GM18502 (cell line): Measurements from ENCODE around the gene RHBDL1.

Experiments
- ATAC-seq: cut with Tn5 transposase; IDR thresholded peaks from one replicate; pipeline ENCODE4 v1.9.1; 2021; ENCODE audit warnings: mild to moderate bottlenecking; ENCODE audit not compliant: unreplicated experiment, poor library complexity

Gene RHBDL1

DNA sequence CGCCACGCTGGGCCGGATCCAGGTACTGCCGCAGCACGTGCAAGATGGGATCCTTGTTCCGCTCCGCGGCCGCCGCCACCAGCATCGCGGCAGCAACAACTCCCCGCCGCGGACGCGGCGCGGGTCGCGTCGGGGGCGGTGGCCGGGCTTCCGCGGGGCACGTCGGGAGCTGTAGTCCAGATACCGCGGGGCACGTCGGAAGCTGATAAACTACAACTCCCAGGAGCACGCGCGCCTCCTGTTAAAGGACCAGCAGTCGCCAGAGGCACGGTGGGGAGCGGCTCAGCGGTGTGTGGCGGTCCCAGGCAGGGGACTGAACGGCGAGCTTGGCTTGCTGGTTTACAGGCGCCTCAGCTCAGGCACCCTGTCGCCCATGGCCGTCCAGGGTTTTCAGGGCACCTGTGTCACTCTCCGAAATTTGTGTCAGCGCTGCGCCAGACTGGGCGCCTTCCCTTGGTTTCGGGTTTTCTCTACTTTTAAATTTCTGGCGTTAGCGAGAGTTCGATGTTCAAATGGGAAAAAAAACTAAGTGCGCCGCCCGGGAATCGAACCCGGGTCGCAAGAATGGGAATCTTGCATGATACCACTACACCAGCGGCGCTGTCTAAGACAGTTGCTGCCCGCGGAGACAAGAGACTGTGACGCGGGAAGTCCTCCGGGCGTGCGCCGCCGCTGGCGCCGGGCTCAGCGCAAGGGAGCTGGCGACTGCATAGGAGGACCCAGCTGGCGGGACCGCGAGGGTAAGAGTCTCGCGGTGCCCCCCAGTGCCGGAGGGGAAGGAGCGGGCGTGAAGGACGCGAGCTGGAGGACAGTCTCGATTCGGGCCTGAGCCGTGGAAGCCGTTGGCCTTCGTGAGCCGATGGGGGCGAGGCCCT is 39.0 kb upstream of the RHBDL1 start, which contains the start of gene METTL26:
Gene METTL26 (minus strand): TSS at position 100 of the 875 bp plus-strand sequence. CDS start 15 bp downstream, at position 85.
- peak; percentile 70 for ATAC-seq

DNA sequence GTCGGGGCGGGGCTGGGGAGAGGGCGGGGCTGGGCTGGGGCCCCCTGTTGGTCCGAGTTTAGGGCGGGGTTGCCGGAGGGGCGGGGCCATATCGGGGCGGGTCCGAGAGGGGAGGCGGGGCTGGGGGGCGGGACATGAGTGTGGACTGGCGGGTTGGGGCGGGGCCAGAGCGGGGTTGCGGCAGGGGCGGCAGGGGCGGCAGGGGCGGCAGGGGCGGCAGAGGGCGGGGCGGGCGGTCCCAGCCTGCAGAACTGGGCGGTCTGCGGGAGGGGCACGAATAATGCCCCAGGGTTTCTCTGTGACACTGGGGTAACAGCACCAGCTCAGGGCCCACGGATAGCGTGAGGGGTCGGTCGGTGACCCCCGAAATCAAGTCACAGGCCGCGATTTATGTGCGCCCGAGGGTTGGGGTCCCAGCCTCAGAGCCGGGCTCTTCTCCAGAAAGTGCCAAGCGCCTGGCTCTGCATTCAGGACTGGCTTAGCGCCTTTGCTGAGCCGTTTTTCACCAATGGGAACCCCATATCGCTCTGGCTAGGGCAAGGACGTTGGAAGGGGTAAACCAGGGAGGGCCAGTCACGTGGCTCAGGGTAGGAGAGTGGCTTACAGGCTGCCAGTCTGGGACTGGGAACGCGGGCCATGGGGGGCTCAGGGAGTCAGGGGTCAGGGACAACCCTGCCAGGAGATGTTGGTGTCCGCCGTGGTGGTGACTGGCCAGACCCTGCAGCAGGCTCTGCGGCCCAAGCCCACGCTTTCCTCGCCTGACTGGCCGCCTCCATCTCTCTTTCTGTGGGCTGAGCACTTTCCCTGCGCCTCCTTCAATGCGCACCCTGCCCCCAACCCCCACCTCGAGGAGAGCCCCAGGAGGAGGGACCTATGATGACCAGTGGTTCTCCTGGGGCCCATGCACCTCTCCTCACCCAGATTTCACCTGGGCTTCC is 38.1 kb upstream of the RHBDL1 start:
- no peak for ATAC-seq

DNA sequence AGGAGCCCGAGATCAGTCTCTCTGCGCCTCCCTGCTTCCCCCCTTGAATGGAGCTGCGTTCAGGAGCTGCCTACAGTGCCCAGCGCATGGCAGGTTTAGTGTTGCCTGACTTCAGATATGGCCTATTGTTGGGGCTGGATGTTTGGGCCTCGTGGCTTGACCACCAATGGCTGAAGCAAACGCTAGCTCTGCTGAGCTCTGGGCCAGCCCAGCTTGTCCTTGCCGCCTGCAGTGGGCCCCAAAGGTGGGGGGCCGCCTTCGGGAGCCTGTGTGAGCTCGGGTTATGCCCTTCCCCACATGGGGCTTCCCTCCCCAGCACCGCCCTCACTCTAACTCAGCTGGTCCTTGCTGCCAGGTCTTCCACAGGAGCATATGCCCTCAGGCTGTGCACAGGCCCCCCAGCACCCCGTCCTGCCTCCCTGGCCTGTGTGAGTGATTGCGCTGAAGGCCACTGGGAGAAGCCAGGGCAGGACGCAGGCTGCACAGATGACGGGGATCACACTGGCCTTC is 37.4 kb upstream of the RHBDL1 start:
- ATAC-seq: no peak

DNA sequence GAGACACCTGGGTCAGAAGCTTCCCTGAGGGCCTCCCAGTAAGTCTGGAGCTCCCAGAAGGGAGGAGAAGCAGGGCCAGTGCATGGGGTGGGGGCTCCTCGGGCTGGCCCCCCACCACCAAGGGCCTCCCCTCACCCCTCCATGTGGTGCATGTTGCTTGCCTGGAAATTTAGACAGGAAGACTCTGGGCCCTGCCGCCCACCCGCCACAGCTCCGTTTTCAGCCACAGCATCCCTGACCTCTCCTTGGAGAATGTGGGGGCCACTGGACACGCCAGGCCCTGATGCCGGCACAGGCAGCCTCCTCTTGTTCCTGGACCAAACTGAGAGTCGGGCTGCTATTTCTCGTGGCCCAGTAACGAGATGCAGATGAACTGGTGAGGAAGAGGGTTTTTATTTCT is 36.6 kb upstream of the RHBDL1 start:
- ATAC-seq: no peak

DNA sequence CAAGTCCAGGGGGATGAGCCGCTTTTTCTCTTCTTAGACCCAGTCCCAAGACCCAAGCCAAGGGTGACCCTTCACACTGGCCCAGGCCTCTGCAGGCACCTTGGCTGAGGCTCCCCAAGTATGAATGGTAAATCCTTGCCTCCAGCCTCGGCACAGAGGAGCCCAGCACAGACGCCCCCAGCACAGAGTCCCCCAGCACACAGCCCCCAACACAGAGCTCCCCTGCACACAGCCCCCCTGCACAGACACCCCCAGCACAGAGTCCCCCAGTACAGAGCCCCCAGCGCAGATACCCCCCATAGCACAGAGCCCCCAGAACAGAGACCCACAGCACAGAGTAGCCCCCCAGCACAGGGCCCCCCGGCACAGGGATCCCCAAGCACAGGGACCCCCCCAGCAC is 34.9 kb upstream of the RHBDL1 start:
- no peak for ATAC-seq

DNA sequence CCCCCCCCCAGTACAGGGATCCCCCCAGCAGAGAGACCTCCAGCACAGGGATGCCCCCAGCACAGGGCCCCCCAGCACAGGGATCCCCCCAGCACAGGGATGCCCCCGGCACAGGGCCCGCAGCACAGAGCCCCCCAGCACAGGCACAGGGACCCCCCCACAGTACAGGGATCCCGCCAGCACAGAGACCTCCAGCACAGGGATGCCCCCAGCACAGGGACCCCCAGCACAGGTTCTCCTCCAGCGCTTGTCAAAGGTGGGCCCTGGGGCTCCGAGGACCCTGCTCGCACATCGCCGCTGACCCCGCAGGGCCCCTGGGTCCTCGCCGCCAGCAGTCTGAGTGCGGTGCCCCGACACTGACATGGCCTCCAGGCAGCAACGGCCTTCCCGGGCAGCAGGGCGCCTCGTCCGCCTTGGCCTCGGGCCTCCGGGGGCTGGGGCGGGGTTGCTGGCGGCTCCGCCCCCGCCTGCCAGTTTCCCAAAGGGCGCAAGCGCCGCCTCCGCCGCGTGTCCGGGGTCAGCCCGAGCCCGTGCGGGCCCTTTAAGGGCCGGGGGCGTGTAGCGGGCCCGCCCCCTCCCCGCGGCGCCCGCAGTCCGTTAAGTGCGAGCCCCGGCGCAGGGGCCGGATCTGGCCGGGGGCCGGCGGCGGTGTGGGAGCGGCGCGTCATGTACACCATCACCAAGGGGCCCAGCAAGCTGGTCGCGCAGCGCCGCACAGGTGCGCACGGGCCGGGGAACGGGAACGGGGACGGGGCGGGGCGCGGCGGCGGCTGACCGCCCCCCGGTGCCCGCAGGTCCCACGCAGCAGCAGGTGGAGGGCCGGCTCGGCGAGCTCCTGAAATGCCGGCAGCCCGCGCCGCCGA is 33.9 kb upstream of the RHBDL1 start, which contains the start of gene MCRIP2:
Gene MCRIP2 (plus strand): TSS at position 503 of the 863 bp plus-strand sequence. CDS start 164 bp downstream, at position 667.
- peak; percentile 46 for ATAC-seq

DNA sequence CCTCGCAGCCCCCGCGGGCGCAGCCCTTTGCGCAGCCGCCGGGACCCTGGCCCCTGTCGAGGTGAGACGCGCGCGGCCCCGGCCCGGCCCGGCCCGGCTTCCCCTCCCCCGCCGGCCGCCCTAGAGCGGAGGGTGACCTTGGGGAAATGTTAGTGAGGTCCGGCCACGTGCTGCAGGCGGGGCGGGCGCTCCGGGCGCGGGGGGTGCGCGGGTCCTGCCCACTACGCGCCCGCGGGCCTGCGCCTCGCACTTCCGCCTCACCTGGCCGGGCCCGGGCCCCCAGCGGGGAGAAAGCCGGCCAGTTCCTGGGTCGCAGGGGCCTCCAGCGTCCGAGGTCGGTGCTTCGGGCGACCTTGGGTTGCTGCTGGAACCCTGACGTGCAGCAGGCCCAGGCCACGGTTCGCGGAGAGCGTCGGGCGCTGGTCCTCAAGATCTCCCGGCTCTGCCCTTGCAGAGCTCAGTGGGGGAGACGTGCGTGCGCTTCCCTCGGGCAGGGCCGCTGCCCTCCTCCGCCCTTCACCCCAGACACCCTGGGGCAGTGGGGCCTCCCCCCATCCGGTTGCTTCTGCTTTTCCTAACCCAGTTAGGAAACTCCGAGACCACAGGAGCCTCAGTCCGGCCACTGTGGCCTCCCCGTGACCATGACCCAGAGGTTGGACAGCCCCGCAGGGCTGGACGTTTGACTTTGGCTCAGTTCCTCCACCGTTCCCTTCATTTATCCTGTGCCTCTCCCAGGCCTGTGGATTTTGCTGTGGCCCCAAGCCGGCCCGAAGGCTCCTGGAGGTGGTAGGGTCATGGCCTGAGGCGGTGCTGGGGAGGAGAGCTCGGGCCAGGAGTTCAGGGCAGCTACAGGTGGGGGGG is 33.1 kb upstream of the RHBDL1 start:
- peak; percentile 40 for ATAC-seq

DNA sequence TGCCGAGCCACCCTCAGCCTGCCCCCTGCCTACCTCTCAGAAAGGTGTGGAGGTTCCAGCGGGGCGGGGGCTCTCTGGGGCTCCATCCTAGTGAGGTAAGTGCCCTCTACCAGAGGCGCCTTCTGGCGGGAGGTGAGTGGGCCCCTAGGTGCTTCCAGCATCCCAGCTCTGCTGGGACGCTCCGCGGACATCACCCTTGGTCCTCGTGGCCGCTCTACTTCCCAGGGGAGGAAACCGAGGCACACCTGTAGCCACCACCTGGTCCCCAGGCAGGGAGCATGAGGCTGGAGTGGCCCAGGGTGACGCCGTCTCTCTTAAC is 32.5 kb upstream of the RHBDL1 start:
- ATAC-seq: no peak

DNA sequence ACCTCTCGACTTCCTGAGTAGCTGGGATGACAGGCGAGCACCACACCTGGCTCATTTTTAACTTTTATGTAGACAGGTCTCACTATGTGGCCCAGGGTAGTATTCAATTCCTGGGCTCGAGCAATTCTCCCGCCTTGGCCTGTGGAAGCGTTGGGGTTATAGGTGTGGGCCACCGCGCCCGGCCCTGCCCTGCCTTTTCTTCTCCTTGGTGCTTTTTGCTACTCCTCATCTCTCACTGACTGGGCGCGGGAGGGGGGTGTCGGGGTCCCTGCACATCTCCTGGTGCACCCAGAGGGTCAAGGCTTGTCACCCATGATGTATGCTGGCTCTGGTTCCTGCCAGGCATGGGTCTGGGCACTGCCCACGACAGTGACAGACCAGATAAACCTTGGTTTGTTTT is 30.9 kb upstream of the RHBDL1 start:
- ATAC-seq: no peak

DNA sequence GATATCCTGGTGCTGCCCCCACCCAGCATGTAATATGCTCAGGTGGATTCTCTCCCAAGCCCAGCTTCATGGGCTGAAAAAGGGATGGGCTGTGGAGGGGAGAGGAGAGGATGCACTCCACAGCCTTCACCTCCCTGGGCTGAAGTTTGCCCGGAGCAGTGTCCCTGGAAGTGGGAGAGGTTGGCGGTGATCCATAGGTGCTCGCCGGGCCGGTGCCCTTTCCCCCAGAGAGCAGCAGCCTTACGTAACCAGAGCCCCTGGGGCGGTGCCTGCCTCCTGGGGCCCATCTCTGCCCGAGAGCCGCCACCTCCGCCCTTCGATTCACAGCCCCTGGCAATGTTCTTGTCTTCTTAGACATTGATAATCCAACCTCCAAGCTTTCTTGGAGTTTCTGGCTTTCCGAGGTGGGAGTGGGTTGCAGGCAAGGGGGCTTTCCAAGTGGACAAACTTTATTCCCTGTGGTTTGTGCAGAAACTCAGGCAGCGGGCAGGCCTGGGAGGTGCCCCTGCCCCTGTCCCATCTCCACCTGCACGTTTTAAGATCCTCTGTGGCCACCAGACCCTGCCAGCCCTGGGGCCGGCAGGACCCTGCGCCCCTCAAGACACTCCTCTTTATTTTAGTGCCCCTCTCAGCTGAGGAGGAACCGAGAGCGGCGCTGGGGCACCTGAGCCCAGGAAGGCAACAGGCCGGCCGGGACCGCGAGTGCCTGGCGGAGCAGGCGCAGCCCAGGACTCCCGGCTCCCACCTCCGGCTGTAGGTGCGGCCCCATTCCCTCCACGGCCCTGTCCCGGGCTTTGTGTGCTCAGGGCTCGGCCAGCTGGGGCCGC is 29.4 kb upstream of the RHBDL1 start:
- no peak for ATAC-seq

DNA sequence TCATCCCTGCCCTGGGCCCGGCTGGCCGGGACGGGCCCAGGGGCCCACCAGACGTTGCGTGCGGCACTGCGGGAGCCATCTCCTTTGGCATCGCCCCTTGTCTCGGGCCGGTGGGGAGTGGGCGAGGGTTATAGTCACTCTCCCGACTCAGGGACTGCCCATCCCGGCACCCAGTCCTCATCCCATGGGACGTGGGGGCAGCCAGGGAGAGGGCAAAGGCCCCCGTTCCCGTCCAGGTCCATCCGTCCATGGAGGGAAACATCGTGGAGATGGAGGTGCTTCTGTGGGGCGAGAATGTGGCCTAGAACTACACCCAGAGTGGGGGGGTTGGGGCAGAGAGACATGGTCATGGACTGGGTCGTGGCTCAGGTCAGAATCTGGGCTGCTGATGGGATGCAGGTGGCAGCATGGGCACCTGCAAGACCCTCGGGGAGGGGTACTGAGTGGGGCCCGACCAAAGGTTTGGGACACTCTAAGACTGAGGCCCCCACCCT is 28.7 kb upstream of the RHBDL1 start:
- no peak for ATAC-seq

DNA sequence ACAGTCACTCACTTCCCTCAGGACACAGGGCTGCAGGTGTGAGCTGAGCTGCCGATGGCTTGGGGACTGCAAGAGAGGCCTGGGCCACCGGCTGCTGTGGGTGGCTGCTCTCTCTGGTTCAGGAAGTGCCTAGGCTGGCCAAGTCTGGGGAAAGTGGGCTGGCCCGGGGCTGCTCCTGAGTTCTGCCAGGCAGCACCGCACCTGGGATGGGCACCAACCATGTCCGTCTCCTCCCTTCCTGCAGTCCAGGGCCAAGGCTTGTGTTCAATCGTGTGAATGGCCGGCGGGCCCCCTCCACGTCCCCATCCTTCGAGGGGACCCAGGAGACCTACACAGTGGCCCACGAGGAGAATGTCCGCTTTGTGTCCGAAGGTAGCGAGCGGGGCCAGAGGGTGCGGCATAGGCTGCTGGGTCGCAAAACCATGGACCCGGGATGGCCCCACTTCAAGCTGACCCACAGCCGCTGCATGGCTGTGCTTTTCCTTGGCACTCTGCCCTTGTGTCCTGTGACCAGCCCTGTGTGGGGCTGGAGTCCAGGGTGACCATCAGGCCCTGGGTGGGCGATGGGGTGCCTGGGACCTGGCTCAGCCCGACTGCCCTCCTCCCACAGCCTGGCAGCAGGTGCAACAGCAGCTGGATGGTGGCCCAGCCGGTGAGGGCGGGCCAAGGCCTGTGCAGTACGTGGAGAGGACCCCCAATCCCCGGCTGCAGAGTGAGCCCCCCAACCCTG is 28.1 kb upstream of the RHBDL1 start:
- no peak for ATAC-seq

DNA sequence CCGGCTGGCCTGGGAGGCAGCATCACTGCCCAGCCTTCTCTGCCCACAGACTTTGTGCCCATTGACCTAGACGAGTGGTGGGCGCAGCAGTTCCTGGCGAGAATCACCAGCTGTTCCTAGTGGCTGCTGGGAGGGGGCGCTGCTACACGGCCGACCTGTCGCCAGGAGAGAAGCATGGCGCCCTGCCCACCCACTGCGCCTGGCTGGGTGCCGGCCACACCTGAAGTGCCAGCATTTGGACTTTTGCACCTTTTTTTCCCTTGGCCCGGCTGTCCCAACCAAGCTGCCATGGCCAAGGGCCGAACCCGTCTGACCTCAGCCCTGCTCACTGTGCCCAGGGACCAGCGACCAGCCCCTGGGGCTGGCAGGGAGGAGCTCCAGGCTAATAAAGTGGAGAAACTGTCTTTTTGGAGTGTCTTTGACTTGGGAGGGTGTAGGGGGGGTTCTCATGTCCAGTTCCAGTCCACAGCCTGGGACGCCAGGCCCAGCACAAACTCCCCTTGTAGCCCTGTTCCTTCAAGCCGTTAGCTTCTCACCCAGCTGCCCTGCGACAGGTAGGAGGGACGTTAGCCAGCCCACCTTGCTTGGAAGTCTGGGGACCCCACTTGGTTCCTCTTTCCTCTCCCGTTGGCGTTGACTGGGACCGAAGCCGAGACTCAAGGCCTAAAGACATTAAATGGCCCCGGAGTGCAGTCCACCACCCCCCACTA is 27.2 kb upstream of the RHBDL1 start:
- ATAC-seq: no peak

DNA sequence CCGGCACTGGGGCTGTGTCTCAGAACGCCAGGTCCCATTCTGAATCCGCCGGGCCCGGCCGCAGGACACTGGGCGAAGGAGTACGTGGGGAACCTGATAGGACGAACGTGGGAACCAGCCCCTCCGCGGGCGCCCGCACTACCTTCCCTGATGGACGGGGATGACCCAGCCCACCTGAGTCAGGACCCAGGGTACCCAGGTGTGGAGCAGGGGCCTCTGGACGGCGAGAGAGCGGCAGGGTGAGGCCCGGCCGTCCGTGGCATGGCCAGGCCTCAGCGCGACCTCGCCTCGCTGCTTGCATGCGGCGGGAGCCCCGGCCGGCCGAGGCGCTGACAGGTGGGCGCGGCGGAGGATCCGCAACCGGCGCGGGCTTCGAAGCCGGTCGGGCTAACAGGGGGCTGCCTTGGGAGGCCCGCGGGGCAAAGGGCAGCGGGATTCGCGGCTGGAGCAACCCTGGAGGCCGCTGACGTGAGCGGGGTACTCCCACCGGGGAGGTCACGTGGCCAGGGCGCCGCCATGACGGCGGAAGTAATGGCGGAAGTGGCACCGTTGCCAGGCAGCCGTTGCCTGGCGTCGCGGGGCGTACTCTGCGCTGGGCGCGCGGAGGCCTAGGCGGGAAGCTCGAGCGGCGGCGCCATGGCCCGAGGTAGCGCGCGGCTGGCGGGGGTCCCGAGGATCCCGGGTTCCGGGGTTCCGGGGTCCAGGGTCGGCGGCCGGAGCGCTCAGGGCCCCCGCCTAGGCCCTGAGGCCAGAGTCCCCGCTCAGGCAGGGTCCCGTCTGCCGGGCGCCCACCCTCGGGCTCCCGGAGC is 26.5 kb upstream of the RHBDL1 start, which contains the start of gene WDR90:
Gene WDR90 (plus strand): TSS at position 585 of the 809 bp plus-strand sequence. CDS start 52 bp downstream, at position 637.
- ATAC-seq: peak; percentile 77

DNA sequence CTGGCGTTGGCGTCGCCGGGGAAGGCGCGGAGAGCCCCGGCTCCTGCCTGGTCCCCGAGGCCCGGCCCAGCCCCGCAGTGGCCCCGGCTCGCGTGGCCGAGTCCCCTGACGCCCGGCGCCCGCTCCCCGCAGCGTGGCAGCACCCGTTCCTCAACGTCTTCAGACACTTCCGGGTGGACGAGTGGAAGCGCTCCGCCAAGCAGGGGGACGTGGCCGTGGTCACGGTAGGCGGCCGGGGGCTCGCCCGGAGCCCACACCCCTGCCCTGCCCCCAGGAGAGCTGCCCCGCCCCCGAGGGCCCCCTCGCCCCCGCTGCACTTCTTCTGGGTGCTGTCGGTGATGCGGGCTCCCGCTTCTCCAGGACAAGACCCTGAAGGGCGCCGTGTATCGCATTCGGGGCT is 25.8 kb upstream of the RHBDL1 start:
- peak; percentile 20 for ATAC-seq

DNA sequence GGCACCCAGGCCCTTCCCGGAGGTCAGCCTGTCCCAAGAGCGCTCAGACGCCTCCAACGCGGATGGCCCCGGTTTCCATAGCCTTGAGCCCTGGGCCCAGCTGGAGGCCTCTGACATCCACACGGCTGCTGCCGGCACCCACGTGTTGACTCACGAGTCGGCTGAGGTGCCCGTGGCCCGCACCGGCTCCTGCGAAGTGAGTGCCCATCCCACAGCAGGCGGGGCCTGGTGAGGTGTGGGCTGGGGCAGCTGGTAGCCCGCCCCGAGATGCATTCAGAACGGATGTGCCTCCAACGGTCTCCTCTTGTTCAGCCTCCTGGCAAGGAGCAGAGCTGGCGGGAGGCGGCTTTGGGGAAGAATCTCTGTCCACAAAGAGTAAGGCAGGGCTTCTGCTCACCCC is 23.6 kb upstream of the RHBDL1 start:
- ATAC-seq: no peak
